Activated CD8-positive, alpha-beta memory T cell treated with anti-CD3 and anti-CD28 coated beads for 36 hours (primary cell): ENCODE data around the gene KREMEN1. TPM values are rescaled to one million over a fixed set of nuclear protein-coding genes. Genes with fewer than 3 reads are reported as not detected.
"Not testable (repeated sequence)": the region's sequence is repeated elsewhere in the genome, so short reads cannot be mapped to it uniquely, and the experiment has no call there.

Experiments used
- CTCF ChIA-PET: fragments of 350-600 bp; sonication (Branson Sonifier 250); formaldehyde crosslinking; loops from one replicate; lab custom pipeline; 2021; ENCODE audit warnings: antibody characterized with exemption; lab: Charles Lee
- POLR2A ChIA-PET: fragments of 350-600 bp; sonication (Branson Sonifier 250); formaldehyde crosslinking; loops from one replicate; lab custom pipeline; 2021; ENCODE audit warnings: antibody characterized with exemption; lab: Charles Lee
- total RNA-seq, 2 experiments: library from RNA; stranded (reverse); gene quantifications; one replicate each; pipeline ENCODE4 v1.2.3, GENCODE V29; 2021

The KREMEN1 gene
- total RNA-seq, 2 experiments from 2014 or later: 0.13 to 0.15 TPM

- ChIA-PET POLR2A (no interaction called here), CTCF (no interaction called here)
Observed at GRCh38 chr22:29117799-29118477, 45.1 kb downstream of the KREMEN1 start.

GRCh38 chr22:29120098-29120912, 47.5 kb downstream of the KREMEN1 start:
- CTCF ChIA-PET: not testable (repeated sequence)

GRCh38 chr22:29121124-29121523, 48.3 kb downstream of the KREMEN1 start:
- CTCF ChIA-PET: no interaction called here
- POLR2A ChIA-PET: no interaction called here

More at GRCh38 chr22:29120098-29120912, 47.5 kb downstream of the KREMEN1 start:
- POLR2A ChIA-PET: not testable (repeated sequence)

- CTCF ChIA-PET: no interaction called here
Observed at GRCh38 chr22:29122041-29122440, 49.2 kb downstream of the KREMEN1 start.

GRCh38 chr22:29124777-29125442, 52.1 kb downstream of the KREMEN1 start:
- ChIA-PET CTCF (no interaction called here), POLR2A (no interaction called here)

More at GRCh38 chr22:29122041-29122440, 49.2 kb downstream of the KREMEN1 start:
- POLR2A ChIA-PET: no interaction called here

GRCh38 chr22:29125443-29125778, 52.6 kb downstream of the KREMEN1 start:
- ChIA-PET CTCF (no interaction called here), POLR2A (no interaction called here)

DNA sequence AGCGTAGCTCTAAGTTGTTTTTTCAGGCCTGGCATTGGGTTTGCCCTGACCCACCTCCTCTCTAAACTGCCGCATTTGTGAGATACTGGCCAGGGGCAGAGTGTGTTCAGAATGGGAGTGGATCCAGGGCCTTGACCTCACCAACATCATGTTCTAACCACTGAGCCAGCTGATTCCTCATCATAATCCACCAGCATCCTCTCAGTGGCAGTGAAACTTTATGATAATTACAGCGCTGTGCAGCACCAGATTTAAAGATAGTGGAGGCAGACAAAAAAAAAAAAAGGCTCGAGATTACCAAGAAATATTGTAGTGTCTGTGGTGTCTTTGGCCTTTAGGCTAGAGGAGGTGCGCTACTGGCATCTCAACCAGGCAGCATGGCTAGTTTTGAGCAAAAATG, 53.0 kb downstream of the KREMEN1 start:
- CTCF ChIA-PET: no interaction called here

GRCh38 chr22:29126670-29127395, 54.0 kb downstream of the KREMEN1 start:
- POLR2A ChIA-PET: no interaction called here
- CTCF ChIA-PET: interaction anchor here (0.5 kb wide), 1 partner anchor 34 kb away, joined by 4 read pairs; no protein-coding TSS in a partner anchor

More for the DNA sequence above, 53.0 kb downstream of the KREMEN1 start:
- POLR2A ChIA-PET: no interaction called here

GRCh38 chr22:29128891-29129807, 56.3 kb downstream of the KREMEN1 start:
- POLR2A ChIA-PET: no interaction called here
- CTCF ChIA-PET: interaction anchor here (1.5 kb wide), 1 partner anchor 22 kb away, joined by 5 read pairs; no protein-coding TSS in a partner anchor

DNA sequence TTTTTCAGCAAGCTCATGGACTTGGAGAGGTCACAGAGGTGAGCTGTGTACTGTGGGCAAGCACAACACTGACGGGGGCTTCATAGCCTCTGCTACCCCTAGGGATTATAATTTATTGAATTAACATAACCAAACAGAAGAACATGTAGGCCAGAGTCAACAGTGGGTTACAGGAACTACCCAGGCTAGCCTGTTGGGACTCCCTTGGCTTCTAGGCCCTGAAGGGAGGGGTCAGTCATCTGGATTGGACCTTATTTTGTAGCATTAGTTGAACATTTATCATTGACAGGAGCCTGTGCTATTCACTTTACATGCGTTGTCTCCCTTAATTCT, 56.9 kb downstream of the KREMEN1 start:
- ChIA-PET POLR2A (no interaction called here), CTCF (interaction anchor here (1.5 kb wide), 1 partner anchor 21 kb away, joined by 5 read pairs; no protein-coding TSS in a partner anchor)

DNA sequence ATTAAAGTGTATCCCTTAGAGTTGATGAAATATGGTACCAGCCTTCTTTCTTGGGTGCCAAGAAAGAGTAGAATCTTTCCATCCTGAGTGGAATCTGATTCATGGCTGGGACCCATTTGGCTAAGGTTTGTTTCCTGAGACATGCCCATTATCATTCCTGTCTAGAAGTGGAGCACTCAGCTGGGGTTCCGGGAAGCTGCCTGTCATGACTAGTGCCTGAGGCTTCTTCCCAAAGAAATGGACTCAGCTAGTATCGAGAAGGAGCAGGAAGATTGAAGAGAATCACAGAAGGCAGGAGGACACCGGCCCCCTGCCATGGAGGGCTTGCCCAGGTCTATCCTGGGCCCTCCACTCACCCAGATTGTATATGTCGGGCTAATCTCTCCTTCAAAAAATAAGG, 57.6 kb downstream of the KREMEN1 start:
- CTCF ChIA-PET: no interaction called here
- POLR2A ChIA-PET: no interaction called here

GRCh38 chr22:29133603-29134133, 60.8 kb downstream of the KREMEN1 start:
- CTCF ChIA-PET: no interaction called here

GRCh38 chr22:29134448-29134847, 61.6 kb downstream of the KREMEN1 start:
- ChIA-PET POLR2A (no interaction called here), CTCF (no interaction called here)

More at GRCh38 chr22:29133603-29134133, 60.8 kb downstream of the KREMEN1 start:
- POLR2A ChIA-PET: interaction anchor here (0.6 kb wide), 1 partner anchor 1007 kb away, joined by 3 read pairs; no protein-coding TSS in a partner anchor

- ChIA-PET POLR2A (no interaction called here), CTCF (no interaction called here)
Observed at GRCh38 chr22:29136782-29137700, 64.2 kb downstream of the KREMEN1 start.

- ChIA-PET CTCF (interaction anchor here (2.1 kb wide), 1 partner anchor 107 kb away, joined by 5 read pairs; no protein-coding TSS in a partner anchor), POLR2A (no interaction called here)
Observed at GRCh38 chr22:29138556-29139305, 65.9 kb downstream of the KREMEN1 start.
